Activated gamma-delta T cell treated with anti-CD3 and anti-CD28 coated beads, Interleukin-2, amount 50 U/mL, for 16 hours (primary cell): Measurements from ENCODE around the gene NCF4.

Source experiments
- DNase-seq: peaks from one replicate; pipeline ENCODE4 v3.0.0-alpha.2; 2020; ENCODE audit warnings: low read depth

The NCF4 gene

DNA sequence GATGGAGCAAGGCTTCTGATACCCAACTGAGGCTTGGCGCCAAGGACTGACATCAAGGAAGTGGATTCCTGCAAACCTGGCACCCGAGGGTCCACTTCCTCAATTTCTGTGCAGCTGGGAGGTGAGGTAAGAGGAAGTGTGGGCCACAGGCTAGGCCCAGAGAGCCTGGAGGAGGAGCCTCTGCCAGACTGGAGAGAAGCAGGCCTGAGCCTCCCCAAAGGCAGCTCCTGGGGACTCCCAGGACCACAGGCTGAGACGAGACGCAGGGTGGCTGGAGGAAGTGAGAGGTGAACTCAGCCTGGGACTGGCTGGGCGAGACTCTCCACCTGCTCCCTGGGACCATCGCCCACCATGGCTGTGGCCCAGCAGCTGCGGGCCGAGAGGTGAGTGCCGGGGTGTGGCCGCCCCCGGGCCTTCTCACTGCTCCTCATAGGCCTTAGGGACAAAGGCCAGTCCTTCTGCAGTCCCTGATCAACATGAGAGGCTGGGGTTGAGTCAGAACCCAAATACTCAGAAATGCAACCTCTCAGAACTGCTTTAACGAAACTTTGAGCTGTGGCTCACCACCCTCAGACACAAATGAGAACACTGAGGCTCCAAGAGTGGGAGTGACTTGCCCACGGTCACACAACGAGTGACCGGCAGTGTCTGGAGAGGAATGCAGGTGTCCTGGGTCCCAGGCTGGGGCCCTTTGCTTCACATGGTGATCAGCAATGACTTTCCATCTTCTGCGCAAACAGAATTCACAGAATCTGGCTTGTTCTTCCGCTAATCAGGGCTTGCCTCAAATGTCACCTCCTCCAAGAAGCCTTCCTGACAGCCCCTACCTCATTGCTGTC lies at the start of gene NCF4:
NCF4 (plus strand) TSS at position 186 of the 839 bp plus-strand sequence; CDS start at position 352, 166 bp downstream.
- no peak for DNase-seq

GRCh38 chr22:36811094-36811800 lies 49.6 kb upstream of the NCF4 start:
- DNase-seq = no peak

DNA sequence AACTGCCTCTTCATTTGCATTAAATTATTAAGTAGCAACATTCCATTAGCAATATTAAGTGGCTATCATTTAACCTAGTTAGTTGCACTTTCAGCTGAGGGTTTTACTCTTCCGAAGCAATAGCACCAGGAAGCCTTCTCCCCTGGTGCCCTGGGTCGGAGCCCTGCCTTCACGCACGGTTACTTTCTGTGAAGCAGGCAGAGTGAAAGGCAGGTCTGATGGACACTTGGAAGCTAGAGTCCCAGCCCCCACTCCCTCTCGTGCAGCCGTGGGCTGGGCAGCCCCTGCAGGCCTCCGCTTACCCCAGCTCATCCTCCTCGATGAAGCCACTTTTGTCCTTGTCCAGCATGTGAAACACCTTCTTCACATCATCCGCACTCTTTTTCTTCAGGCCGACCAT lies 46.0 kb upstream of the NCF4 start:
- DNase-seq = no peak

- no peak for DNase-seq
These were observed 45.1 kb upstream of the NCF4 start for GRCh38 chr22:36815558-36816338.

DNA sequence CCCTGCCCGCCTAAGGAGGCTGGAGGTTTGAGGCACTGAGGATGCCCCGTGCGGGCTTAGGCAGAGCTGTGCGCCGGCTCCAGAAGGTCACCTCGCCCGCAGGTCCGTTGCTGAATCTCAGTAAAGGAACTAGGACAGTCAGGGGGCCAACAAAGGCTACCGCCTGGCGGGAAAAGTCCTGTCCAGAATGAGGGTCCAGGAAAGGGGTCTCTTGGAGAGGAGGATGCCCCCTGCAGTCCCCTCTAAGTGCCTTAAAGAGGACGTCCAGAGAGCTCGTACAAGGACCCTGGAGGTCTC lies 44.5 kb upstream of the NCF4 start:
- DNase-seq = no peak

GRCh38 chr22:36816636-36817524 lies 43.9 kb upstream of the NCF4 start, which contains the start of gene PVALB:
Gene PVALB, minus strand, starts transcription at chr22:36817035. Its CDS starts 30 bp downstream, at chr22:36817005.
- DNase-seq = no peak

- no peak for DNase-seq
These were observed 43.3 kb upstream of the NCF4 start for GRCh38 chr22:36817525-36817848.

GRCh38 chr22:36818010-36818642 lies 42.7 kb upstream of the NCF4 start:
- no peak for DNase-seq

DNA sequence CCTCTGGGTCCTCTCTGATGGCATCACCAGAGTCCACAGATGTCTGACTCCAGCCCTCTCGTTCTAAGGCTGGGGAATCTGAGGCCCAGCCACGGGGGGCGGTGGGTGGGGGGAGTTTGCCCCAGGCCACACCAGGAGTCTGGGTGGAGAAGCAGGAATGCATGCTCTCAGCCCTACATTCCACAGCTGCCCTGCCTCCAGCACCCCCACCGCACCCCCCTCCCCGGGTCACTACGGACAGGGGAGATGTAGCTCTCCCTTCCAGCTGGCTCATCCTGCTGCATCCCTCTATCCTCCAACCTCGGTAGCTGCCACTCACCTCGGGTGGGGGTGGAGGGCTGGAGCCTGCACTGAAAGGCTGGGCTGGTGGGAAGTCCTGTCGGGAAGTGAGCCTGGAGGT lies 41.7 kb upstream of the NCF4 start:
- DNase-seq = no peak

GRCh38 chr22:36822581-36822980 lies 38.2 kb upstream of the NCF4 start:
- DNase-seq = no peak

DNA sequence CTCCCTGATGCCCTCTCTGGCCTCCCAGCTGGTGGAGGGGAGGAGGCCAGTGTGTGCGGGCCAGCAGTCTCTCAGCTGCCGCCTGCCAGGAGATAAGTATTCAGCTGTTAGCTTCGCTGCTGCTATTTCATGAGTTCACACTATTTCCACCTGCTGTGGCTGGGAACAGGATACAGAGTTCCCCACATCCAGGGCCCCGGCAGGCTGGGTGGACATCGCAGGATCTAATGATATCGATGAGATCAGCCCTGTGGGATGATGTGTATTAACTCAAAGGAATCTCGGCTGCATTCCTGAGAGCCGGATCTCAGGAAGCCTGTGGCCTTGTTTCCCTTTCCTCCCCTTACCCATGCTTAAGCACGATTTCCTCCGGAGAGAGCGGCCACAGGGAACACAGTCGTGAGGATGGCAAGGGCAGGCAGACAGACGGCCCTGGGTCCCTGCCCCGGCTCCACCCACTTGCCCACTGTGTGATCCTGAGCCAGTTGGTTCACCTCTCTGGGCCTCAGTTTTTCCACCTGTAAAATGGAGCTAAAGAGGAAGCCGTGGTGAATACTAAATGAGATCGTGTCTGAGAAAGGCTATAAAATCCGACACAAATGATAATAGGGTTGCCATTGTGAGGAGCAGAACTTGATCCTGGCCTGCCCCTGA lies 37.5 kb upstream of the NCF4 start:
- no peak for DNase-seq

DNA sequence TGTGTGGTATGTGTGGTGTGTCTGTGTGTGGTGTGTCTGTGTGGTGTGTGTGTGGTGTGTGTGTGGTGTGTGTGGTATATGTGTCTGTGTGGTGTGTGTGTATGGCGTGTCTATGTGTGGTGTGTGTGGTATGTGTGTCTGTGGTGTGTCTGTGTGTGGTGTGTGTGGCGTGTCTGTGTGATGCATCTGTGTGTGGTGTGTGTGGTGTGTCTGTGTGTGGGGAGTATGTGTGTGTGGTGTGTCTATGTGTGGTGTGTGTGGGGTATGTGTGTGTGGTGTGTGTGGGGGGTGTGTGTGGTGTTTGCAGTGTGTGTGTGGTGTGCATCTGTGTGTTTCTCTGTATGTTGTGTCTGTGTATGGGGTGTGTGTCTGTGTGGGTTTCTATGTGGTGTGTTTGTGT lies 36.2 kb upstream of the NCF4 start:
- DNase-seq = no peak

- no peak for DNase-seq
These were observed 34.5 kb upstream of the NCF4 start for GRCh38 chr22:36826262-36826661.

DNA sequence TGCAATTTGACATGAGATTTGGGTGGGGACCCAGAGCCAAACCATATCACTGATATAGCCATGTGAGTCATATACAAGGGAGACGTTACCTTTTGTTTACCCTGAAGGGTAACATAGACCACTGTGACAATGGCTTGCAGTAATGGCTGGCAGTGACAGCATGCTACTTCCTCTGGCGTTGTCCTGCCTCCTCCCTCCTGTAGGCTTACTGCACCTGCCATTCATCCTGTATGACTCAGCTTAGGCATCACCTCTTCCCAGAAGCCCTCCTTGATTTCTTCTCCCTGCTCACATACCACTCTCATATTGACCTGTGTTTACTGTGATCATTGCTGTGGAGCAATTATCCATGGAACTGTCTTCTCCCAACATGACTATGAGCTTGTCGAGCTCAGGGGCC lies 32.0 kb upstream of the NCF4 start:
- no peak for DNase-seq

DNA sequence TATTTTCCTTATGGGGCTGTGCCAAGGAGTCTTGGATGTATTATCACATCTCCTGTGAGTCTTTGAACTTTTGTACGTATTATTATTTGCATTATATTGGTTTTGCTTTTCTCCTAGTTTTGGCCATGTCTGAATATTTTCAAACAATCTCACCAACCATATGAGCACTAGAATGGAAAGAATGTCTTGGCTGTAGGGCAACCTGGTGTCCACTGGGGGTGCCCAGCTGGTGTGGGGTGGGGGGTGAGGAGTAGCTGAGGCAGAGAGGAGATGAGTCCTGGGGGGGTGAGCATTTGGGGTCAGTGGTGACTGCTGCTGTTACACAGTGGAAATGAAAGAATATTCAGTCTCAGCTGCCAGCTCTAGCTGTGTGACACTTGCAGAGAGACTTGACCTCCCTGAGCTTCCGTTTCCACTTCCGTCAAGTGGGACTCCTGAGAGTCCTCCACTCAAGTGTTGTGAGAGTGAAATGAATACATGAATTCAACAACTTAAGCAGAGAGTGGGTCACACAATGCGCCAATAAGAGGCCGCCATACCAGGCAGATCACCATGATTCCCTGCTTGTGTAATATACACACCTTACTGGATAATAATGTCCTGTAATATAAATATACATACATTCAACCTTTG lies 31.3 kb upstream of the NCF4 start:
- DNase-seq = no peak

DNA sequence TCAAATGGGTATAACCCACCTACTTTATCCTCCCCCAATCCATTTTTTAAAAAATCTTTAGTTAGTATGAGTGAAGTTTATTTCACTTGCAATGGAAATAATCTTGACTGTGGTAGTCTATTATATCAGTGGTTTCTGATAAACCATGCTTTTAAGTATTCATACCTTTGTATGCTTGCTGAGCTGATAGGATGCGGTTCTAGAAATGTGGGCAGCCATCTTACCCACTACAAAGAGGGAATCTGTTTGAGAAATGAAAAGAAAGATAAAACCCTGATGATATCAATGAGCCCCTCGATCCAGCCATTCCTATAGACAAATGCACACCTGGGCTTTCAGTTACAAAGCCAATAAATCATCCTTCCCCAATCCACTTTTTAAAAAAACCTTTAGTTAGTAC lies 30.2 kb upstream of the NCF4 start:
- no peak for DNase-seq

DNA sequence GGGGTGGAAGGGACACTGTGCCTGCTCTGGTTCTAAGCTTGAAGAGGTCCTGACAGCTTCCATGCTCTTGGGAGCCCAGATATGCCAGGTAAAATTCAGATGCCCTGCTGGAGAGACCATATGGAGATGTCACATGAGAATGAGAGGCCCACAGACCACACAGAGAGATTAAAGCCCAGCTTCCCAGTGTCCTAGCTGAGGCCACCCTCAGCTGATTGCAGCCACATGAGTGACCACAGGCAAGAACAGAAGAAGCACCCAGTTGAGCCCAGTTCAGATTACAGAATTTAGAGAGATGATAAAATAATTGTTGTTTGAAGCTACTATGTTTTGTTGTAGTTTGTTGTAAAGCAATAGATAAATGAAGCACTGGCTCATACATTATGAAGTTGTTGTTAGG lies 29.6 kb upstream of the NCF4 start:
- no peak for DNase-seq

DNA sequence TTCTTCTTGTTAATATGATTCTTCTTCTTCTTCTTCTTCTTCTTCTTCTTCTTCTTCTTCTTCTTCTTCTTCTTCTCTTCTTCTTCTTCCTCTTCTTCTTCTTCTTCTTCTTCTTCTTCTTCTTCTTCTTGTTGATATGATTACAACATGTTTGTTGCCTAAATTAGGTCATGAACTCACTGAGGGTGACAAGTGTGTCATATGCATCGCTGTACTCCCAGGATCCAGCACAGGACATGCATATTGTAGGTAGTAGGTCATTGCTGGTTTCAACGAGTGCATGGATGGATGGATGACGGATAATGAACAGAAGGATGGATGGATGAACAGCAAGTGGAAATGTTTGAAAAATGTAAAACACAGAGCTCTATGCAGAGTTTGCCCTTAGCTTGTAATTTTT lies 29.1 kb upstream of the NCF4 start:
- DNase-seq = no peak

GRCh38 chr22:36833073-36833472 lies 27.7 kb upstream of the NCF4 start:
- no peak for DNase-seq

DNA sequence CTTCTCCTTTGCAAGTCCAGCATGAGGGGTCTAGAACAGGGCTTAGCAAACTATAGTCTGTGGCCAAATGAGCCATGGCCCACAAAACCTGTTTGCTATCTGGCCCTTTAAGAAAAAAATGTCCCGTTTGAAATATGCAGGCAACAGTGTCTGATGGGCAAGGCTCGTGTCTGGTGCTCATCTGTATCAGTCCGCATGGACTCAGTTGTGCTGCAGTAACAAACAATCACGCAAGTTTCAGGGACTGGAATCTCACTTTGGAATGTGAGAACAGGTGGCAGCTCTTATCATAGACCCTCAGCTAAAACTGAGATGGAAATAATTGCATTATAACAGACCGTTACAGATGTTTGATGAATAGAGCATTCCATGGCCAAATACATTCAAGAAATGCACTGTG lies 24.9 kb upstream of the NCF4 start:
- no peak for DNase-seq
